ENCODE data around the gene SSTR5.
A peak's percentile ranks its signal among the peaks of the same experiment; 100 is the strongest.
"Not testable (repeated sequence)": the region's sequence is repeated elsewhere in the genome, so short reads cannot be mapped to it uniquely, and the experiment has no call there.

SSTR5 gene

GRCh38 chr16:1076801-1077576 is 4.4 kb downstream of the SSTR5 start:
- no peak for DNase-seq

DNA sequence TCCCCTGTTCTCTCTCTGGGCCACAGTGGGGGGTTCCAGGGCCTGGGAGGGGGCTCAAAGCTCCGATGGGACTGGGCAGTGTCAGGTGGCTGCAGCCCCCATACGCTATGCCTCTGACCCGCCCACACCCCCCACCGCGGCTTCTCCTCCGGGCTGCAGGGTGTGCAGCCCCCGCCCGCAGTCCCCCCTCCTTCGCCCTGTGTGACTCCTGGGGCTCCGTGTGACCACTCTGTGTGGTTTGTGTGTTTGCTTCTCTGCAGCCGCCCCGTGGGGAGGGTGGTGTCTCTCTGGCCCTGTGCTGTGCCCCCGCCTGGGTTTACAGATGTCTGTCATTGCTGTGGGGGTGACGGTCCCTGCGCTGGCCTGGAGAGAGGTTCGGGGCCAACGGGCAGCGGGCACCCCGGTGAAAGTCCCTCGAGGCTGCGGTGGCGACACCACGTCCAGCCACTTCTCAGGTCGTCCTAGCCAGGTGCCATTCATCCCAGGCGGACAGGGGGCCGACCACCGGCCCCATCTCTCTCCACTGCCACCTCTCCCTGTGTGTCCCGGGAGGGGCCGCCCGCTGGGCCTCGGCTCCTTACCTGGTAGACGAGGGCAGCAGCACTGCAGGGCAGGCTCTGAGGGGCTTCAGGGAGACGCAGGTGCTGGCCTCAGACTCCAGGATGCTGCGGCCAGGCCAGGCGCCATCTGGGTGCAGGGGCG is 5.5 kb downstream of the SSTR5 start:
- no peak for DNase-seq

- DNase-seq, result peak; percentile 53
Observed at GRCh38 chr16:1078579-1079021, 6.1 kb downstream of the SSTR5 start.

DNA sequence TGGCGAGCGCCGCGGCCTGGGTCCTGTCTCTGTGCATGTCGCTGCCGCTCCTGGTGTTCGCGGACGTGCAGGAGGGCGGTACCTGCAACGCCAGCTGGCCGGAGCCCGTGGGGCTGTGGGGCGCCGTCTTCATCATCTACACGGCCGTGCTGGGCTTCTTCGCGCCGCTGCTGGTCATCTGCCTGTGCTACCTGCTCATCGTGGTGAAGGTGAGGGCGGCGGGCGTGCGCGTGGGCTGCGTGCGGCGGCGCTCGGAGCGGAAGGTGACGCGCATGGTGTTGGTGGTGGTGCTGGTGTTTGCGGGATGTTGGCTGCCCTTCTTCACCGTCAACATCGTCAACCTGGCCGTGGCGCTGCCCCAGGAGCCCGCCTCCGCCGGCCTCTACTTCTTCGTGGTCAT is 6.8 kb downstream of the SSTR5 start:
- no peak for DNase-seq

DNA sequence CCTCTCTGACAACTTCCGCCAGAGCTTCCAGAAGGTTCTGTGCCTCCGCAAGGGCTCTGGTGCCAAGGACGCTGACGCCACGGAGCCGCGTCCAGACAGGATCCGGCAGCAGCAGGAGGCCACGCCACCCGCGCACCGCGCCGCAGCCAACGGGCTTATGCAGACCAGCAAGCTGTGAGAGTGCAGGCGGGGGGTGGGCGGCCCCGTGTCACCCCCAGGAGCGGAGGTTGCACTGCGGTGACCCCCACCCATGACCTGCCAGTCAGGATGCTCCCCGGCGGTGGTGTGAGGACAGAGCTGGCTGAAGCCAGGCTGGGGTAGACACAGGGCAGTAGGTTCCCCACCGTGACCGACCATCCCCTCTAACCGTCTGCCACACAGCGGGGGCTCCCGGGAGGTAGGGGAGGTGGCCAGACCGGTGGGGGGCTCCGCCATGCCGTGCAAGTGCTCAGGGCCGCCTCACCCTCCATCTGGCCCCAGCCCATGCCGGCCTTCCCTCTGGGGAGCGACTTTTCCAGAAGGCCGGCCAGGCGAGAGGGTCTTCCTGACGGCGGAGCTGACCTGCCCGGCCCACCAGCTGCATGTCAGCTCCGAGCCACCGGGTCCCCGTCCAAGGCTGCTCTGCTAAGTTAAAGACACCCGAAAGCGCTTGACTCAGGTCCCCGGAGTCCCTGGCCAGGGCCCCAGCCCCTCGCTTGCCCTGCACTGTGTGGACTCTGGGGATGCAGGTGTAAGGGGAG is 7.4 kb downstream of the SSTR5 start:
- DNase-seq, result no peak

- DNase-seq, result no peak
Observed at GRCh38 chr16:1080801-1081733, 8.5 kb downstream of the SSTR5 start.

GRCh38 chr16:1081734-1082265 is 9.3 kb downstream of the SSTR5 start:
- DNase-seq, result no peak

DNA sequence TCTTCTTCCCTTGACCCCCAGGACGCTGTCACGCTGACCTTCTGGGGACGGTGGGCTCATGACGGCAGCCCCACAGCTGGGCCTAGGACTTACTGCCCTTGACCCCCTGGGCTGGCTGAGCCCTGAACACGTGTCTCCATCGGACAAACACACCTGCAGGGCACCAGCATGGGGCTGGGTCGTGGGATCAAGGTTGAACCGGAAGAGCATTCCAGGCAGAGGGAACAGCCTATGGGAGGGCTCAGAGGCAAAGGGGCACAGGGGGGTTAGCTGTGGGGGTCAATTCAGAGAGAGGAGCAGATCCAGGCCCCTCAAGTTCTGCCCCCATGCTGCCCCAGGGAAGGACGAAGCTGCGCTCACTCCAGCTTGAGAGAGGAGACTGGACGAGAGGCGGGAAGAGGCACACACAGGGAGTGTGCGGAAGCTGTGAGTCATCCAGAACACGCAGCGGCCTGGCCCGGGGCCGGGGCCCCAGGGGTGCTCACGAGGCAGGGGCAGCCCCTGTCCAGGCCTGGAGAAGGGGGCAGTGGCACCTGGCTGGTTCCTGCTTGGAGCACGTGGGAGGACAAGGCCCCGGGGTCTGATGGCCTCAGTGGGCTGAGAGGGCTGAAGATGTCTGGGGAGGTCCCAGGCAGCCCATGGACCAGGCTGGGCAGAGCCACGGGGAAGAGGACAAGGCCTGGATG is 9.9 kb downstream of the SSTR5 start:
- DNase-seq, result no peak

- no peak for DNase-seq
Observed at GRCh38 chr16:1082952-1083675, 10.6 kb downstream of the SSTR5 start.

GRCh38 chr16:1084971-1085370 is 12.4 kb downstream of the SSTR5 start:
- no peak for DNase-seq

GRCh38 chr16:1086443-1086842 is 13.9 kb downstream of the SSTR5 start:
- DNase-seq, result not testable (repeated sequence)

DNA sequence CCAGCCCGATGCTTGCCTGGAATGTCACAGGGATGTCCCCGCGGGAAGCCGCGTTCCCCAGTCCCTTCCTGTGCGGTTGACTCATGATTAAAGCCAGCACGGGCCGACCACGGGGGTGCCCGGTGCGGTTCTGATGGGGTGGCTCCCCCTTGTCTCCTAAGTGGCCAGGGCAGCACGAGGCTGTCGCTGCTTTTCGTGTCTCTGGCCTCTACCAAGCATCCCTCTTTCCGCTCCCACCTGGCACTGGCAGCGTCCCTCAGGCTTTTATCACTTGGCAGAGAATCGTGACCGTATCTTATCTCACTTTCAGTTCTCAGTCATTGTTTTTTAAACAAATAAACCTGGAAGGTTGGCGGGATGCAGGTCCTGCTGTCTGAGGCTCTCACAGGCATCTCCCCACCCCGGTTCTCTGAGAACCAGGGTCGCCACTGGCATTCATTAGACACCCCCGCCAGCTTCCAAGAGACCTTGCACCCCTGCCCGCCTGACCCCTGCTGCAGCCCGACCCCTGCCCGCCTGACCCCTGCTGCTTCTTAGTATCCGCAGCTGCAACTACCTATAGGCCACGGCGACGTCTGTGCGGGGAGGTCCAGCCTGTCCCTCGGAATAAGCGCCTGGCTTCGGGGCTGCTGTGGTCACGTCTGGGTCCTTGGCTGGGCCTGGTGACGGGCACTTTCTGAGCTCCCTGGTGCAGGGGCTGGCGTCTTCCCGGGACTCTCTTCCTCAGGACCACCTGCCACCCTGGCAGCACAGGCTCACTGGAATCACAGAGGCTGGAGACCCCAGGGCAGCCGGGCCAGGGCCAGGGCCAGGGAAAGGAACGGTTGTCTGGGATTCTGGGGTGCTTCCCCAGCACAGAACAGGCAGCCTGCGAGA is 16.0 kb downstream of the SSTR5 start:
- DNase-seq, result no peak

DNA sequence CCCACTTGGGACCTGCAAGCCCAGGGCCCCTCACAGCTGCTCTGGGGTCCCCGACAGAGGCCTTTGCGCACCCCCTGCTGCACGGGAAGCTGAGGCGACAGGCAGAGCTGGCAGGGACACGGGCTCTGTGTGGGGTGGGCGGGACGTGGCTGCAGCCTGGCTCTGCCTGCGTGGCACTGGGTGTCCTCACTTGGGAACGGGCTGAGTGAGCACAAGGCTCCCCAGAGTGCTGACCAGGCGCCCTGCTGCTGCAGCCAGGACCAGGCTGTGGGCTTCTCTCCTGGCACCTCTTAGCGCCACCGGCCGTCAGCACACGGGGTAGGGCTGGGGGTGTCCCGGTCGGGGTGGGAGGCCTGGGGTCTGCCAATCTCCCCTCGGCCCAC is 16.9 kb downstream of the SSTR5 start:
- DNase-seq, result no peak

GRCh38 chr16:1089822-1090619 is 17.5 kb downstream of the SSTR5 start:
- DNase-seq, result no peak

GRCh38 chr16:1090620-1091587 is 18.4 kb downstream of the SSTR5 start:
- DNase-seq, result no peak

GRCh38 chr16:1091992-1092552 is 19.5 kb downstream of the SSTR5 start:
- no peak for DNase-seq

DNA sequence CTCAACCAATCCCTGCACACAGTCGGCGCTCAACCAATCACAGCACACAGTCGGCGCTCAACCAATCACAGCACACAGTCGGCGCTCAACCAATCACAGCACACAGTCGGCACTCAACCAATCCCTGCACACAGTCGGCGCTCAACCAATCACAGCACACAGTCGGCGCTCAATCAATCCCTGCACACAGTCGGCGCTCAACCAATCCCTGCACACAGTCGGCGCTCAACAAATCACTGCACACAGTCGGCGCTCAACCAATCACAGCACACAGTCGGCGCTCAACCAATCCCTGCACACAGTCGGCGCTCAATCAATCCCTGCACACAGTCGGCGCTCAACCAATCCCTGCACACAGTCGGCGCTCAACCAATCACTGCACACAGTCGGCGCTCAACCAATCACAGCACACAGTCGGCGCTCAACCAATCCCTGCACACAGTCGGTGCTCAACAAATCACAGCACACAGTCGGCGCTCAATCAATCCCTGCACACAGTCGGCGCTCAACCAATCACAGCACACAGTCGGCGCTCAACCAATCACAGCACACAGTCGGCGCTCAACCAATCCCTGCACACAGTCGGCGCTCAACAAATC is 20.2 kb downstream of the SSTR5 start:
- not testable (repeated sequence) for DNase-seq

All from kidney glomerular epithelial cell (primary cell).